ENCODE results near the gene AFF3. TPM values are rescaled to one million over a fixed set of nuclear protein-coding genes. Genes with fewer than 3 reads are reported as not detected.

The AFF3 gene
- total RNA-seq, 3 donors from 2014 or later = 4.2 to 56.6 (median 5.2) TPM

DNA sequence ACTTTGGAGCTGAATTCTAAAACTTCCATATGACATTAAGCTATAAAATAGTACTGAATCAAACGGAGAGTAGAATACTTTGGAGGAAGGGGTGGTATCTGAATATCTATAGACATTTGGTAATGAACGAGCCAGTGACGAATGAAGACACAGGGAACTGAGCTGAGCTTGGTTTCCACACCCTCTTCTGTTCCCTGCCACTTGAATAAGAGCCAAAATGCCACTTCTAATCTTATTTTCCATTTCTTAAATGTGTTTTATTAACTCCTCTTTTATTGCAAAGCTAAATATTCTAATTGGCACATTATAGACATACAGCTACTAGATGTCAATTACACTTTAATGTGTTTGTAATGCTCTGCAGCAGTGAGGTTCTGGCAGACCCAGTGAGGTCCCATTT is 76.1 kb downstream of the AFF3 start:
- TF ChIP-seq, protein P1, sequence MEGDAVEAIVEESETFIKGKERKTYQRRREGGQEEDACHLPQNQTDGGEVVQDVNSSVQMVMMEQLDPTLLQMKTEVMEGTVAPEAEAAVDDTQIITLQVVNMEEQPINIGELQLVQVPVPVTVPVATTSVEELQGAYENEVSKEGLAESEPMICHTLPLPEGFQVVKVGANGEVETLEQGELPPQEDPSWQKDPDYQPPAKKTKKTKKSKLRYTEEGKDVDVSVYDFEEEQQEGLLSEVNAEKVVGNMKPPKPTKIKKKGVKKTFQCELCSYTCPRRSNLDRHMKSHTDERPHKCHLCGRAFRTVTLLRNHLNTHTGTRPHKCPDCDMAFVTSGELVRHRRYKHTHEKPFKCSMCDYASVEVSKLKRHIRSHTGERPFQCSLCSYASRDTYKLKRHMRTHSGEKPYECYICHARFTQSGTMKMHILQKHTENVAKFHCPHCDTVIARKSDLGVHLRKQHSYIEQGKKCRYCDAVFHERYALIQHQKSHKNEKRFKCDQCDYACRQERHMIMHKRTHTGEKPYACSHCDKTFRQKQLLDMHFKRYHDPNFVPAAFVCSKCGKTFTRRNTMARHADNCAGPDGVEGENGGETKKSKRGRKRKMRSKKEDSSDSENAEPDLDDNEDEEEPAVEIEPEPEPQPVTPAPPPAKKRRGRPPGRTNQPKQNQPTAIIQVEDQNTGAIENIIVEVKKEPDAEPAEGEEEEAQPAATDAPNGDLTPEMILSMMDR (IDR thresholded peaks at IDR 0.05) = no peak
- Histone ChIP-seq H3K4me1 (ENCODE audit: low read depth) (no peaks in the 10 kb centered on the region), H3K4me3 (no peak overlapping the region), H3K9me3 (no peaks in the 10 kb centered on the region), H3K36me3 (ENCODE audit: low read depth) (no peaks in the 10 kb centered on the region)
- no peak for ATAC-seq
- no peak for DNase-seq
- intact Hi-C loops (cut with DNase I, micrococcal nuclease) = no loop called here

DNA sequence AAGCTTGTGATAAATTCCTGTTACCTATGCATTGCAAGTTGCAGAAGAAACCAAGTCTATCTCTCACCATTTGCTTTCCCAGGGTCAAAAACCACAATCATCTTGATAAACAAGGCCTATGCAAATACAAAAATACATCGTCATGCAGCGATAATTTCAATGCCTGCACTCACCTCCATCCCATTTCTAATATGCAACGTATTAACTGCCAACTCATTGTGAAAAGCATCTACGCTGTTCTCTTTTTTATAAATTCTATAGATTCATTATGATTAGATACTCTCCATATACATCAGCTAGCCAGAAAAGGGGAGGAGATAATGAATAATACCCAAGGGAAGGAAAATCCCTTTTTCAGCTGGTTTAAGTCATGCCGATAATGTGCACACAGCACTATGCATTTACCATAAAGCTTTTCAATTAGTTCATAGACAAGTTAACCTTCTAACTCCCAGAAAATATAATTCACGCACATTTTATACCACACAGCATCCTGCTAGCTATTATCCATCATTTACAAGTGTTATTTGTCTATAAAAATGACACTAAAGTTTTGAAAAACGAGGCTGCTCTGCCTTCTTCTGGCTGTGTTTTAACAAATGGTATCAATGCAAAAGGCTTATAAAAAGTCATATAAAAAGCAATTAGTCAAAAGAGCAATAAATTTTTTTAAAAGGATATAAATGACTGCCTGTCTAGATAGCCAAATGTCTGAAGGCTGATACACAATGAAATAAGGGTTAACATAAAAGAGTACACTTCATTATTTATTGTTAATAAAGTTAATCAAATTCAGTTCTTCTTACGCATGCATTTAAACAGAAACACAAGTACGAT is 77.6 kb downstream of the AFF3 start:
- Histone ChIP-seq H3K4me1 (ENCODE audit: low read depth) (no peaks in the 10 kb centered on the region), H3K9me3 (no peaks in the 10 kb centered on the region), H3K4me3 (no peak overlapping the region), H3K36me3 (ENCODE audit: low read depth) (no peaks in the 10 kb centered on the region)
- intact Hi-C loops (cut with DNase I, micrococcal nuclease) = no loop called here
- TF ChIP-seq, protein P1 (IDR thresholded peaks at IDR 0.05) = no peak
- DNase-seq (no peak), ATAC-seq (no peak)

DNA sequence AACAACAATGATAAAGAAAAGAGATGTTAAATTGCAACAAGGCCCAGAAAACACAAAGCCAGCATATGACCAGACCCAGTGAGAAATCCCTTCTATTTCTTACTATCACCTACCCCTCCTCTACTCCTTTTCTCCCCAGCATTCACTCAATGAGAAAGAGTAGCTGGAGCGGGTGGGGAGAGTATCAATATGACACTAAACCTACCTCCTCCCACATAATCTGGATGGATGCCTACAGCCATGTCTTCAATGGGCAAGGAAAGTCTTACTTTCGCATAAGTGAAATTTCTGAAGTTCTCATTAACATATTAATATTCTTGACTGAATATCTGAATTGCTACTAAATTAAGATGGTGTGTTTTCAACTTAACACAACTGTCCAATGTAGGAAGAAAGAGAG is 78.2 kb downstream of the AFF3 start:
- intact Hi-C loops (cut with DNase I, micrococcal nuclease) = no loop called here
- TF ChIP-seq, protein P1 (IDR thresholded peaks at IDR 0.05) = no peak
- ATAC-seq = no peak

DNA sequence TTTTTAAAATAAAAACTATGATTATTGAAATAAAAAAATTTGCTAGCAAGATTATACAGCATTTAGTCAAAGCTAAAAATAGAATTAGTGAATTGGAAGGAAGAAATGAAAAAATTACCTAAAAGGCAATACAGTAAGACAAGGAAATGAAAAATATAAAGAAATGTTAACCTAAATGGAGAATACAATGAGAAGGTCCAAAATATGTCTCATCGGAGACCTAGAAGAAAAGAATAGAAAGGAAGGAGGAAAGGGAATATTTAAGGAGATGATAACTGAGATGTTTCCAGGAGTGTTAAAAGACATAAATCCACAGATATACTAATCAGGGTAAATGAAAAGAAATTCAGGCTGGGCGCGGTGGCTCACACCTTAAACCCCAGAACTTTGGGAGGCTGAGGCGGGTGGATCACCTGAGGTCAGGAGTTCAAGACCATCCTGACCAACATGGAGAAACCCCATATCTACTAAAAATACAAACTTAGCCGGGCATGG is 78.9 kb downstream of the AFF3 start:
- no peak for ATAC-seq
- DNase-seq = no peak
- intact Hi-C loops (cut with DNase I, micrococcal nuclease) = no loop called here
- Histone ChIP-seq H3K4me3 (no peak overlapping the region), H3K9me3 (no peaks in the 10 kb centered on the region), H3K36me3 (ENCODE audit: low read depth) (no peaks in the 10 kb centered on the region), H3K4me1 (ENCODE audit: low read depth) (no peaks in the 10 kb centered on the region)
- TF ChIP-seq, protein P1 (IDR thresholded peaks at IDR 0.05) = no peak

More for the DNA sequence above, 78.2 kb downstream of the AFF3 start:
- no peak for DNase-seq
- Histone ChIP-seq H3K4me1 (ENCODE audit: low read depth) (no peaks in the 10 kb centered on the region), H3K4me3 (no peak overlapping the region), H3K9me3 (no peaks in the 10 kb centered on the region), H3K36me3 (ENCODE audit: low read depth) (no peaks in the 10 kb centered on the region)

DNA sequence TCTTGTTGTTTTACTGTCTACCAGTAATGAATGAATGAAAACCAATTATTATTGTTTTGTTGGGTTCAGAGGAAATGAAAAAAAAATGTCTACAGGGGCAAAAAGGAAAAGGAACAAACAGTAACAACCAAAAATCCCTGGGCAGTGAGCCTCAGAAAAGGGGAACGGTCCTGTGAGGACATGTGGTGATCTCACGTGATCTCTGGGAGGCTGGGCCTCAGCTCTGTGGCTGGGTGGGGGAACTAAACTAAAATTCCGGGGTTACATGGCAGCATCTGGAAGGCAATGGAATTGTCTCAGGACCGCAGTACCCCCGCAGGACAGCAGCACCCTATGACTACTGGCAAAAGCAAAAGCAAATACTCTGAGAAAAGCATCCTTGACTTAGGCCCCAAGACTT is 80.1 kb downstream of the AFF3 start:
- DNase-seq = no peak
- no peaks in the 10 kb centered on the region for H3K36me3 ChIP-seq (ENCODE audit: low read depth)
- intact Hi-C loops (cut with DNase I, micrococcal nuclease) = no loop called here
- TF ChIP-seq, protein P1 (IDR thresholded peaks at IDR 0.05) = no peak
- no peak for ATAC-seq
- H3K9me3 ChIP-seq = no peaks in the 10 kb centered on the region
- H3K4me3 ChIP-seq = no peak overlapping the region
- no peaks in the 10 kb centered on the region for H3K4me1 ChIP-seq (ENCODE audit: low read depth)
